MV-4-11 (cell line): ENCODE results near the gene TTC39A.
A peak's percentile ranks its signal among the peaks of the same experiment; 100 is the strongest.

Experiments used
- DNase-seq: peaks from one replicate; lab custom pipeline; 2025; lab: John Stamatoyannopoulos, UW

The TTC39A gene

GRCh38 chr1:51297401-51298321 lies 32.7 kb downstream of the TTC39A start:
- DNase-seq: no peak

- DNase-seq: peak; percentile 70
Observed at GRCh38 chr1:51296383-51297357, 33.7 kb downstream of the TTC39A start.

GRCh38 chr1:51295926-51296325 lies 34.4 kb downstream of the TTC39A start:
- no peak for DNase-seq

- peak; percentile 41 for DNase-seq
Observed at GRCh38 chr1:51294566-51295184, 35.7 kb downstream of the TTC39A start.

GRCh38 chr1:51293898-51294515 lies 36.4 kb downstream of the TTC39A start:
- DNase-seq: no peak

GRCh38 chr1:51290489-51290847 lies 39.9 kb downstream of the TTC39A start:
- DNase-seq: no peak

GRCh38 chr1:51289676-51290488 lies 40.5 kb downstream of the TTC39A start:
- DNase-seq: no peak

- DNase-seq: no peak
Observed at GRCh38 chr1:51288578-51288977, 41.8 kb downstream of the TTC39A start.

- no peak for DNase-seq
Observed at GRCh38 chr1:51287966-51288365, 42.4 kb downstream of the TTC39A start.

GRCh38 chr1:51285055-51285454 lies 45.3 kb downstream of the TTC39A start:
- DNase-seq: peak; percentile 62

GRCh38 chr1:51284487-51284954 lies 45.8 kb downstream of the TTC39A start:
- DNase-seq: peak; percentile 43

GRCh38 chr1:51283979-51284378 lies 46.4 kb downstream of the TTC39A start:
- DNase-seq: no peak

- peak; percentile 9 for DNase-seq
Observed at GRCh38 chr1:51282605-51283004, 47.8 kb downstream of the TTC39A start.

GRCh38 chr1:51281807-51282206 lies 48.6 kb downstream of the TTC39A start:
- no peak for DNase-seq

GRCh38 chr1:51280321-51280978 lies 49.9 kb downstream of the TTC39A start:
- DNase-seq: no peak

GRCh38 chr1:51276286-51276685 lies 54.1 kb downstream of the TTC39A start:
- no peak for DNase-seq

- DNase-seq: peak; percentile 45
Observed at GRCh38 chr1:51274676-51275075, 55.7 kb downstream of the TTC39A start.

GRCh38 chr1:51272916-51273315 lies 57.4 kb downstream of the TTC39A start:
- DNase-seq: no peak

- no peak for DNase-seq
Observed at GRCh38 chr1:51270751-51271150, 59.6 kb downstream of the TTC39A start.

GRCh38 chr1:51268634-51269033 lies 61.7 kb downstream of the TTC39A start:
- DNase-seq: no peak
